DND-41 (cell line): Measurements from ENCODE around the gene UBN2.

Experiments used
- EZH2 ChIP-seq: IDR thresholded peaks from 3 replicates; pipeline ENCODE4 v1.6.1; 2012; ENCODE audit warnings: borderline replicate concordance, low read depth, mild to moderate bottlenecking, moderate library complexity, low read length, inconsistent platforms; ENCODE audit not compliant: severe bottlenecking
- TF ChIP-seq, protein P1 (sequence below): IDR thresholded peaks from 2 replicates; pipeline ENCODE4 v1.5.1; 2012; ENCODE audit warnings: borderline replicate concordance, low read length, moderate library complexity, mild to moderate bottlenecking; ENCODE audit not compliant: poor library complexity, severe bottlenecking; ENCODE audit errors: extremely low read depth

DNA sequence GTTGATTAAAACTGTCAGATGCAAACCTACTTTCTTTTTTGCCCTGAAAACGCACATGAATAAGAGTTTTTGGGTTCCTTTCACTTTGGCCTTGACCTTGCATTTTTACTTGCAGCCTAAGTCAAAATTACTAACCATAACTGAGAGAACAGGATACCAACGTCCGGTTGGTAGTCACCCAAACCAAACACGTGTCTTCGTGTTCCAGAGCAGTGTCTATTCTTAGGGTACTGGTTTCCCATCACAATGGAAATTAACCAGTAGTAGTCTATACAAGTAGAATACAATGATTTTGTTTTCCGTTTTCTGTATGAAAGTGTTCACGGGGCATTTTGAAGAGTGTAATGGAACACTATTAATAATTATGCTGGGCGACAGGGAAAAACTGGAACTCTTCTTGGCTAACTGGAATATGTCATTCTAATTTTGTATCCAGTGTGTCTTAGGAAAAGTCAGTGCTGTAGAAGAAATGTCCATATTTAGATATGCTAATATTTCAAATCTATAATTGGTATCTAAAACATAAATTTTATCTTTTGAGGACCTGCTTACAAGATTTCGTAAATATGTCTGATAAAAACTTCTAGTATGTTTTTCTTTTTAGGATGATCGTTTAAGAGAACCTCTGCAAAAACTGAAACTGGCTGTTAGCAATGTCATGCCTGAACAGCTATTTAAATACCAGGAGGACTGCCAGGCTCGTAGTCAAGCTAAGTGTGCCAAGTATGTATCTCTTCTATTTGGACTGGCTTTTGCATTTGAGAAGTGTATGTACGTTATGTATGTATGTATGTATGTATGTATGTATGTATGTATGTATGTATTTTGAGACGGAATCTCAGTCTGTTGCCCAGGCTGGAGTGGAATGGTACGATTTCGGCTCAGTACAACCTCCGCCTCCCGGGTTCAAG is 40.9 kb downstream of the UBN2 start:
- TF ChIP-seq, protein P1, sequence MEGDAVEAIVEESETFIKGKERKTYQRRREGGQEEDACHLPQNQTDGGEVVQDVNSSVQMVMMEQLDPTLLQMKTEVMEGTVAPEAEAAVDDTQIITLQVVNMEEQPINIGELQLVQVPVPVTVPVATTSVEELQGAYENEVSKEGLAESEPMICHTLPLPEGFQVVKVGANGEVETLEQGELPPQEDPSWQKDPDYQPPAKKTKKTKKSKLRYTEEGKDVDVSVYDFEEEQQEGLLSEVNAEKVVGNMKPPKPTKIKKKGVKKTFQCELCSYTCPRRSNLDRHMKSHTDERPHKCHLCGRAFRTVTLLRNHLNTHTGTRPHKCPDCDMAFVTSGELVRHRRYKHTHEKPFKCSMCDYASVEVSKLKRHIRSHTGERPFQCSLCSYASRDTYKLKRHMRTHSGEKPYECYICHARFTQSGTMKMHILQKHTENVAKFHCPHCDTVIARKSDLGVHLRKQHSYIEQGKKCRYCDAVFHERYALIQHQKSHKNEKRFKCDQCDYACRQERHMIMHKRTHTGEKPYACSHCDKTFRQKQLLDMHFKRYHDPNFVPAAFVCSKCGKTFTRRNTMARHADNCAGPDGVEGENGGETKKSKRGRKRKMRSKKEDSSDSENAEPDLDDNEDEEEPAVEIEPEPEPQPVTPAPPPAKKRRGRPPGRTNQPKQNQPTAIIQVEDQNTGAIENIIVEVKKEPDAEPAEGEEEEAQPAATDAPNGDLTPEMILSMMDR: no peak
- no peak for TF ChIP-seq EZH2
